ENCODE results near the gene DLG2.

Gene DLG2

DNA sequence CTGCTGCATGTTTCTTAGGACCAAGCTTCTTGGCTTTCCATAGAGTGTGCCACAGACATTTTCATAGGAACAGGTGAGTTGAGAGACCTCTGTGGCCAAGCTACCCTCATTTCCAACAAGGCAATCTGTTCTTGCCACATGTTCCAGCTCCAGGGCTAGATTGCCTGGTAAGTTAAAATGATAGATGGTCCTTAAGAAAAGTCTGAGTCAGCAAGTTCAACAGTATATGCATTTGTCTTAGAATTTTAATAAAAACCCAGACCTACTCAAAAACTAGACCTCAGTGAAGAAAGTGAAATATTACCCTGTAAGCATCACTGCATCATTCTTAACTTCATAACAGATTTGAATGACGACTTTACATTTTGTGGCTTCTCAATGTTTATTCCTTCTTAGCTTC is 1123.6 kb downstream of the DLG2 start:
- Mint-ChIP-seq H3K27me3 (peaks cover 3% of the 10 kb centered on the region), H3K36me3 (no peaks in the 10 kb centered on the region), H3K27ac (no peak overlapping the region), H3K4me1 (peaks cover 9% of the 10 kb centered on the region), H3K9me3 (no peaks in the 10 kb centered on the region), H3K4me3 (no peak overlapping the region)
- ATAC-seq (ENCODE audit: low read depth): no peak
- no peak for DNase-seq (ENCODE audit: low spot score in 2 of 2)

DNA sequence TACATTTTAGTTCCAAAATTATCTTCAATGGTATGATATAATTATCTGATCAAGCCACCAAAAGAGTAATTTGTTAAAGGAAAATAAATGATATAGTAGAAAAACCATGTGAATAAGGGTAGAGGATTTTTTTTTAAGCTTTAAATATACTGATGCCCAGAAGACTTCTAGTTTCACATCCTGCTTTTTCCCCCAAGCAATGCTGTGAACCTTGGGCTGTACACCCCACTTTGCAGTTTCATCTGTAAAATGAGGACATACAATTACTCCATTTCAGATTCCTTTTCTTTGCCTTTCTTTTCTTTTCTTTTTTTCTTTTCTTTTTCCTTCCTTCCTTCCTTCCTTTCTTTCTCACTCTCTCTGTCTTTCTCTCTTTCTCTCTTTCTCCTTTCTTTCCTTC is 1125.4 kb downstream of the DLG2 start:
- Mint-ChIP-seq H3K9me3 (no peaks in the 10 kb centered on the region), H3K4me3 (no peak overlapping the region), H3K27ac (no peak overlapping the region), H3K36me3 (no peaks in the 10 kb centered on the region), H3K4me1 (peaks cover 9% of the 10 kb centered on the region), H3K27me3 (no peaks in the 10 kb centered on the region)
- ATAC-seq (ENCODE audit: low read depth) (peak; percentile 95), DNase-seq (ENCODE audit: low spot score in 2 of 2) (peak in 1 of 2 donors; percentile 11)

DNA sequence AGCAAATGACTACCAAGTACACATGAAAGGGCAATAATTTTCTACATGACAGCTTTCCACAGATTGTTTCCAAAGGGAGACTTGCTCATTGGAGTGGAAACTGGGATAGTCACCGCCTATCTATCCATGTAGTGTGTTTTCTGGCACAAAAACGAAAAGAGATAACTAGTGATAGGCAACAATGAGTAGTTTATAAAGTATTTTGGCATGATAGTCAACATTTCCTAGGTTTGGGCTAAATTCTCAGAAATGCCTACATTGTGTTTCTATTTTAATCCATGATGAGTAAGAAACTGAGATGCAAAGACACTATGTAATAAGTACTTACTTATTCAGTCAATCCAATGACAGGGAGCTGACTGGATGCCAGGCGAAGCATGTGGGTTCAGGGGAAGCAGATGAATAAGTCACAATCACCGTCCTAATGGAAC is 1129.1 kb downstream of the DLG2 start:
- no peak overlapping the region for H3K27ac Mint-ChIP-seq
- ATAC-seq (ENCODE audit: low read depth) (no peak), DNase-seq (ENCODE audit: low spot score in 2 of 2) (no peak)
- no peaks in the 10 kb centered on the region for H3K9me3 Mint-ChIP-seq
- H3K36me3 Mint-ChIP-seq: no peaks in the 10 kb centered on the region
- H3K27me3 Mint-ChIP-seq: peaks cover 5% of the 10 kb centered on the region
- H3K4me3 Mint-ChIP-seq: no peak overlapping the region
- peaks cover 9% of the 10 kb centered on the region for H3K4me1 Mint-ChIP-seq

DNA sequence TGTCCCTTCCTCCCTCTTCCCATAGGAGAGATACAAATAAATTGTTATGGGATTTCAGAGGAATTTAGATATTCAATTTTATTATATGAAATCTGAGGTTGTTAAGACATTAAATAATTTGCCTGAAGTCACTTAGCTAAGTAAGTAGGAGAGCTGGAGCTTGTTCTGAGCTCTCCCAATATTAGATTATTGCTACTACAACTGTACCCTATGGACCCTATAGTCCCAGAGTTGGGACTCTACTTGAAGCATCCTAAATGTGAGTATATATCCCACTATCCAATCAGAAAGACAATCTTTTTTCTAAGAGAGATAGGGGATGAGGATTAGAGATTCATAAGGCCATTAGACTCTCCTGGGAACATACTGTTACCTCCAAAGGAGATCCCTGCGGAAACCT is 1130.0 kb downstream of the DLG2 start:
- DNase-seq (ENCODE audit: low spot score in 2 of 2): no peak
- Mint-ChIP-seq H3K27me3 (peaks cover 5% of the 10 kb centered on the region), H3K4me1 (peaks cover 4% of the 10 kb centered on the region), H3K4me3 (no peak overlapping the region), H3K27ac (no peak overlapping the region), H3K9me3 (no peaks in the 10 kb centered on the region), H3K36me3 (no peaks in the 10 kb centered on the region)
- no peak for ATAC-seq (ENCODE audit: low read depth)

DNA sequence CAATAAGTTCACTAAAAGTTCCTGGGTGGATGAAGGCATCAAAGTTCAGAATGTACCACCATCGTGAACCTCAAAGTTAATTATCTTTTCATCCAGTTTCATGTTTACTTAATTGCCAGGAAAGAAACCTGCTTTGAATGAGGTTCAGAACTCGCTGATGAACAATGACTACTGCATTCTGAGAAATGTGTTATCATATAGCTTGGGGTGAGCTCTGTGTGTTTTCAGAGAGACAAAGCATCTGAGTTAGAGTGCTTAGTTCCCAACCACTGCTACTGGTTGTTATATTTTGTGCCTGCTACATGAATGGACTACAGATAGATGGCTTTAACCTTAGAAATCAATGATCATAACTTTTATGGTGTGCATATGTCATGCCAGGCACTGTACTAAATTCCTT is 1131.0 kb downstream of the DLG2 start:
- H3K4me1 Mint-ChIP-seq: no peaks in the 10 kb centered on the region
- H3K36me3 Mint-ChIP-seq: no peaks in the 10 kb centered on the region
- no peak overlapping the region for H3K4me3 Mint-ChIP-seq
- ATAC-seq (ENCODE audit: low read depth) (no peak), DNase-seq (ENCODE audit: low spot score in 2 of 2) (no peak)
- no peak overlapping the region for H3K27ac Mint-ChIP-seq
- no peaks in the 10 kb centered on the region for H3K9me3 Mint-ChIP-seq
- peaks cover 5% of the 10 kb centered on the region for H3K27me3 Mint-ChIP-seq

DNA sequence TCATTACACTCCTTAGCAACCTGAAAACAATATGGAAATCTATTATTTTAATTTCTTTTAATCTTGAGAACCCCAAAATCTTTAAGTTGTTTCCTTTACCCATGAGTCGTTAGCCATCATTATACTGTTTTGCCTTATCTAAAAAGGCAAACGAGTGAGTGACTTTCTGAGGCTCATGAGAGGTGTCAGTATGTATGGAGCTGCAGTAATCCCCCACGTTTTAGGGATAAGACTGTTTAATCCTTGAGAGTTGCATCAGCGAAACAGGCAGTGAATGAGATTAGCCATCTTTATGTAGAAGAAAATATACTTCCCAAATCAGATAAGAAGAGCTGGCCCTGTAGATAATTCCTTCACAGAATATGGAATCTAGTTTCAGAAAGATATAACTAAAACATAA is 1147.0 kb downstream of the DLG2 start:
- no peaks in the 10 kb centered on the region for H3K27me3 Mint-ChIP-seq
- no peaks in the 10 kb centered on the region for H3K9me3 Mint-ChIP-seq
- no peak overlapping the region for H3K4me3 Mint-ChIP-seq
- H3K4me1 Mint-ChIP-seq: no peaks in the 10 kb centered on the region
- no peaks in the 10 kb centered on the region for H3K36me3 Mint-ChIP-seq
- H3K27ac Mint-ChIP-seq: no peak overlapping the region
- DNase-seq (ENCODE audit: low spot score in 2 of 2) (no peak), ATAC-seq (ENCODE audit: low read depth) (no peak)

DNA sequence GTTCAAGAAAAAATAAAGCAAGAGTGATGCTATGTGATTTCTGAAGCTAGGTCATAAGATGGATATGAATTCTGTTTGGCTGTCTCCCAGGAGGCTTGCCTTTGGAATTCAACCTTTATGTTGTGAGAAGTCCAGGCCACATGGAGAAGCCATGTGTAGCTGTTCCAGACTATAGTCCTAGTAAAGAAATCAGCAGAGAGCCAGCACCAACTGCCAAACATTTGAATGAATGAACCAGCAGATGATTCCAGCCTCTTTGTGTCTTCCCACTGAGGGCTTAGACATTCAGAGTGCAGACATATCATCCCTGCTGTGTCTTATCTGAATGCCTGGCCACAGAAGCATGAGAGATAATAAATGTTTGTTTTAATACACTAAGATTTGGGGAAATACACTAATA is 1150.6 kb downstream of the DLG2 start:
- H3K36me3 Mint-ChIP-seq: no peaks in the 10 kb centered on the region
- no peaks in the 10 kb centered on the region for H3K9me3 Mint-ChIP-seq
- no peaks in the 10 kb centered on the region for H3K4me1 Mint-ChIP-seq
- ATAC-seq (ENCODE audit: low read depth): no peak
- DNase-seq (ENCODE audit: low spot score in 2 of 2): no peak
- no peak overlapping the region for H3K27ac Mint-ChIP-seq
- H3K4me3 Mint-ChIP-seq: no peak overlapping the region
- peaks cover 1% of the 10 kb centered on the region for H3K27me3 Mint-ChIP-seq

DNA sequence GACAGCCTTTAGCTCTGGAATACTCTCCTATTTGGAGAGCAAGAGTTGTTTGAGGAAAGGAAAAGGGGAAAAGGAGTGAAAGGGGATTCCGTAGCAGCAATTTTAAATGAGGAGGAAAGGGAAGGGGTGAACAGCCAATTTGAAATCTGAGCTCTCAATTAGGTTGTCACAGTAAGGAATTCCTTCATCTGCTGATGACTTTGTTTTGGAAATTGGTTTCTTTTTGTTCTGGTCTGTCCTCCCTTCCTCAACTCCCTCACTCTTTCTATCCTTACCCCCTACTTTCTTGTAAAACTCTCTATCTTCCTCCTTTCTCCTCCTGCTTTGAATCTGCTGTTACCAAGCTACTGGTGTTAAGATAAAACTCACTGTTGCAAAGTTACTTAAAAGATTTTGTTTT is 1155.6 kb downstream of the DLG2 start:
- no peaks in the 10 kb centered on the region for H3K36me3 Mint-ChIP-seq
- ATAC-seq (ENCODE audit: low read depth): no peak

DNA sequence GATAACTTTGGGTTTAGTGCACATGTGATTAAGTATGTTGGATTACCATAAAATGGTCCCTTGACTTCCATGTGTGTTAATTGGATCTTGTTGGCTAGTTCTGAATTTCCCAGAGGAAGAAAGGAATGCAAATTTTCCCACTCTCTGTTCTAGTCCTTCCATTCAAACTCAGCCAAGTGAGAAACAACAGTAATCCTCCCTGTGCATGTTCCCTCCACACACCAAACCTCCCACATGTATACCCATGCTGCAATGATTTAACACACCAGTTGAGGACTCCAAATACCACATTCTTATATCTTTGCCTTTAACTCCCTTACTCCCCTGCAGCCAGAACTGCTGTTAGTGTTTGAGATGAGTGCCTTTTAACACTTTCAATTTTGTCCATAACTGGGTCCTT is 1158.9 kb downstream of the DLG2 start:
- no peaks in the 10 kb centered on the region for H3K36me3 Mint-ChIP-seq
- H3K4me1 Mint-ChIP-seq: no peaks in the 10 kb centered on the region
- no peak for DNase-seq (ENCODE audit: low spot score in 2 of 2)
- H3K27me3 Mint-ChIP-seq: peaks cover 1% of the 10 kb centered on the region
- no peak overlapping the region for H3K27ac Mint-ChIP-seq
- ATAC-seq (ENCODE audit: low read depth): no peak
- no peak overlapping the region for H3K4me3 Mint-ChIP-seq
- H3K9me3 Mint-ChIP-seq: no peaks in the 10 kb centered on the region

More for the DNA sequence above, 1155.6 kb downstream of the DLG2 start:
- no peak for DNase-seq (ENCODE audit: low spot score in 2 of 2)
- Mint-ChIP-seq H3K4me1 (no peaks in the 10 kb centered on the region), H3K9me3 (no peaks in the 10 kb centered on the region), H3K4me3 (no peak overlapping the region), H3K27ac (no peak overlapping the region), H3K27me3 (peaks cover 3% of the 10 kb centered on the region)

DNA sequence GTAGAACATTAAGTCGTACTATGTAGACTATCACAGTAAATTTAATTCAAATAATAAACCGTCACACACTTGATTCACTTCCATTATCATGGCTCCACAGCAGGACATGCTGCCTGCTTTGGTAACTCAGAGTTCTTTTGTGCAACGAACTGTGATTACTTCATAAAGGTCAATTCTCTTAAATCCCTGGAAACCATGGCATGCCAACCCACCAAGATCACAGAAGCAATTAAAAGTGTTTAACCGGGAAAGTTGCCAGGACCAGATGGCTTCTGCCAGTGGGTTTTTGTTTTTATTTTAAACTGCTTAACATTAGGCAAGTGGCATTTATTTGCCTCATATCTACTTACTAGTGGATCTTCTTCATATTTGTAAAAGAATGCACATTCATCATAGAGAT is 1162.1 kb downstream of the DLG2 start:
- no peaks in the 10 kb centered on the region for H3K36me3 Mint-ChIP-seq
- ATAC-seq (ENCODE audit: low read depth): no peak
- H3K4me3 Mint-ChIP-seq: no peak overlapping the region
- H3K27ac Mint-ChIP-seq: no peak overlapping the region
- H3K9me3 Mint-ChIP-seq: no peaks in the 10 kb centered on the region
- H3K4me1 Mint-ChIP-seq: no peaks in the 10 kb centered on the region
- DNase-seq (ENCODE audit: low spot score in 2 of 2): no peak
- peaks cover under 1% of the 10 kb centered on the region for H3K27me3 Mint-ChIP-seq

DNA sequence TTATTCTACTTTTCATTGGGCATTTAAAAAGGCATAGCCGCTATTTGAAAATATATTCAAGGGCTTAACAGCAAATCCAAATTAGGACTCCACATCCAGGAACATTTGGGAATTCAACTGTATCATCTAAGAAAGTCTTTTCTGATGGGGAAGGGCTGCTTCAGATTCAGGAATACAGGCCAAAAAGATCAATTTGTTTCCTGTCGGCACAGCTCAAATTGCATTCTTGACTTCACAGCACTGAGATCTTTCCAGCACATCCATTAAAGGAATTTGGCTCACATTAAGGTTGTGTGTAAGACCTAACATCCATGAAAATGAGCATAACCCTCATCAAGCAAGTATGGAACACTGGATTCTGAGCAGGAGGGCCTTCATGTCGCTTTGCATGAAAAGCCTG is 1171.5 kb downstream of the DLG2 start:
- no peaks in the 10 kb centered on the region for H3K9me3 Mint-ChIP-seq
- no peak for DNase-seq (ENCODE audit: low spot score in 2 of 2)
- no peaks in the 10 kb centered on the region for H3K36me3 Mint-ChIP-seq
- no peak for ATAC-seq (ENCODE audit: low read depth)
- H3K4me3 Mint-ChIP-seq: no peak overlapping the region
- peaks cover 5% of the 10 kb centered on the region for H3K27me3 Mint-ChIP-seq
- H3K4me1 Mint-ChIP-seq: no peaks in the 10 kb centered on the region
- H3K27ac Mint-ChIP-seq: no peak overlapping the region

DNA sequence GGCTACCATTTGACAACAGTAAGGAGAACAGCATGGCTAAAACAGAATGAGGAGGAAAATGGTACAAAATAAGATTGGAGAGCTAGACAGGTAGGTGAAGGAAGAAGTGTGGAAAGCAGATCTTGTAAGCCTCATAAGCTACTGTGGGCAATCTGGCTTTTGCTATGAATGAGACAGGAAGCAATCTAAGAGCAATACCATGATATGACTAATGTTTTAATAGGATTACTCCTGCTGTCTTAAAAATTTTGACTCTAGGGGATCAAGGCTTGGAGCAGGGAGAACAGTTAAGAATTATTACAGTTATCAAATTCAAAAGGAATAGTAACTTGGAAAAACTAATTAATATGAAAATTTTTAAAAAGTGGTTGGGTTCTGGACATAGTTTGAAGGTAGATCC is 1174.9 kb downstream of the DLG2 start:
- Mint-ChIP-seq H3K4me1 (no peaks in the 10 kb centered on the region), H3K9me3 (no peaks in the 10 kb centered on the region), H3K36me3 (no peaks in the 10 kb centered on the region), H3K27me3 (peaks cover 3% of the 10 kb centered on the region), H3K27ac (no peak overlapping the region), H3K4me3 (no peak overlapping the region)
- no peak for ATAC-seq (ENCODE audit: low read depth)
- DNase-seq (ENCODE audit: low spot score in 2 of 2): no peak

DNA sequence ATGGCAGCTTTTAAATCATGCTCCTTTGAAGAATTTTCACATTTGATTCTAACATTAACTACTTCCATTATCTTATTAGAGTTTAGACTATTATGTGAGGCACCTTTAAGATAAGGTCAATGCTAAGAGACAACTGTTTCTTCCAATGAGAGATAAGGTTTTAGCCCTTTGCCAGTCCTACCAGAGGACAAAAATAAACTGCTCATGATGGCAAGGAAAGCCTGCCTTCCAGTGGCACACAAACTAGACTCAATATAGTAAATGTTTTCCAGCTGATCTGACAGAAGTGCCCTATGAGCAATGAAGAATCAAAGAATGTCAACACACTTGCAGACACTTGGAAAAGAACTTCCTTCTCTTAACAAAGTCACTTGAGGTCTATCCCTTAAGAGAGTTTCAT is 1188.6 kb downstream of the DLG2 start:
- Mint-ChIP-seq H3K4me1 (peaks cover 10% of the 10 kb centered on the region), H3K27ac (no peak overlapping the region), H3K36me3 (no peaks in the 10 kb centered on the region), H3K9me3 (no peaks in the 10 kb centered on the region), H3K4me3 (no peak overlapping the region), H3K27me3 (peaks cover 5% of the 10 kb centered on the region)
- ATAC-seq (ENCODE audit: low read depth) (no peak), DNase-seq (ENCODE audit: low spot score in 2 of 2) (no peak)

DNA sequence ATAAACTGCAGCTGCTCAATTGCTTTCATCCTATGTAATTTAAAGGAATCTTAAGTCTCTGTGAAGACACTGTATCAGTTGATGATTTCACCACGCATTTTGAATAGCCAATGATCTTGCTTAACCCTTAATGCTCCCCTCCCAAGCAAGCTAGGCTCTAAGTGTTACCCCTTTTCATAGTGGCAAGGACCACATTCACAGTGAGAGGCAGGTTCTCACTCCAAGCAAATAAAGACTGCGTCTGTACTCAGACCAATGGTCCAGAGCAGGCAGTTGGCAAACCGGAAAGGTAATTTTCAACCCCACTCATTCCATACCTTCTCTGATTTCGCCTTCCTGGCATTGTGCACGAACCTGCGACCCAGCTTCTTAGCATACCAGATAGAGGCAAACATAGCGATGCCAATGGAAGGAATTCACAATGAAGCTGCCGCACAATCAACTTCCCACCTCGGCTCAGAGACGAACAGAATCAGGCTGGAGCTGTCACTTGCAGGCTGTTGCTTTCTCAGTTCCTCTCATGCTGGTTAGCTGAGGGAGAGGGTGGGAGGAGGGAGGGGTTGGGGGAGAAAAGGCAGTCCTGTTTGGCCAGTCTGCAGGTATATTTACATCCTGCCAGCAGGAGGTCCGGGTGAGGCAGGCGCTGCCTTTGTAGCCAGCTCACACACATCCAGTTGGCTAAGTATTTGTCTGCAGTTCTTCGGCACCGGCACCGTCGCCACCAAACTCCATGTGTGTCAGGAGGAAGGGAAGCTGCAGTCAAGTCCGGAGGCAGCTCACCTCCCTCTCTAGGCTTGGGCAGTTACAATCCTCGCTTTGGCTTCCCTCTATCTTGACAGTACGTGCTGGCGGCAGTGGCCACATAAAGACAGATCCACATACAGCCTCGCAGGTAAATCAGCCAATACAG is 1189.8 kb downstream of the DLG2 start:
- H3K4me3 Mint-ChIP-seq: peak overlapping the region; percentile 34
- H3K9me3 Mint-ChIP-seq: no peaks in the 10 kb centered on the region
- peaks cover 7% of the 10 kb centered on the region for H3K27me3 Mint-ChIP-seq
- H3K4me1 Mint-ChIP-seq: peaks cover 10% of the 10 kb centered on the region
- no peak overlapping the region for H3K27ac Mint-ChIP-seq
- ATAC-seq (ENCODE audit: low read depth): peak; percentile 91
- H3K36me3 Mint-ChIP-seq: no peaks in the 10 kb centered on the region
- DNase-seq (ENCODE audit: low spot score in 2 of 2): peak in 1 of 2 donors; percentile 2

DNA sequence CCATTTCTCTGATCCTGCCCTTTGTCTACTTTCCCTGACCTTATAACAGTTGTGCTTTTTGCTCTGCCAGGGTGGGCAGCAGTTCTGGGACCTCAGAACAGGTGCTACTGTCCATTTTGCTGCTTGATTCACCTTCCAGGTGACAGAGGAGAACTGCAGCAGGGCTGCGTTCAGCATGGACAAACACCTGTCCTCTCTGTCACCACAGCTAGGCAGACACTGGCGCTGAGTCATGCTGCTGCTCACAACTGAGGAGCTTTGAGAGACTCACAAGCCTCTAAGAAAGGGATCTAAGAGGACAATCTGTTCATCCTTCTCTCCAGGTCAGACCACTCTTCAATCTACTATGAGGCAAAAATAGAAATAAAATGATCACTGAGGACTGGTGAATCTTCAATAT is 1196.5 kb downstream of the DLG2 start:
- DNase-seq (ENCODE audit: low spot score in 2 of 2) (no peak), ATAC-seq (ENCODE audit: low read depth) (no peak)
- Mint-ChIP-seq H3K4me3 (no peak overlapping the region), H3K9me3 (no peaks in the 10 kb centered on the region), H3K36me3 (no peaks in the 10 kb centered on the region), H3K27me3 (peaks cover 6% of the 10 kb centered on the region), H3K4me1 (no peaks in the 10 kb centered on the region), H3K27ac (no peak overlapping the region)

Data from memory B cell (primary cell).